ENCODE results near the gene TEAD1.

DNA sequence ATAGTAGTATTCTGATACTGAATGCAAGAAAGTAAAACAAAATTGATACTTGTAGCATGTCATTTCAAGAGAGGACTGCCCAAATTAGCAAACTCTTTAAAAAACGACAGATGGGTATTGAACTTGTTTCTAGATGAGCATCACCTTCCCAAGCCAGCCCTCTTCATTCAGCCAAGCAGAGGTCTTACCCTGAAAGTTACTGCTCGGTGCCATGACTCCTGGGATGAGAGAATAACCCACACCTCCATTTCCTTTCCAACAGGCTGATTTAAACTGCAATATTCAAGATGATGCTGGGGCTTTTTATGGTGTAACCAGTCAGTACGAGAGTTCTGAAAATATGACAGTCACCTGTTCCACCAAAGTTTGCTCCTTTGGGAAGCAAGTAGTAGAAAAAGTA lies 250.4 kb downstream of the TEAD1 start:
- TF ChIP-seq, protein P1, sequence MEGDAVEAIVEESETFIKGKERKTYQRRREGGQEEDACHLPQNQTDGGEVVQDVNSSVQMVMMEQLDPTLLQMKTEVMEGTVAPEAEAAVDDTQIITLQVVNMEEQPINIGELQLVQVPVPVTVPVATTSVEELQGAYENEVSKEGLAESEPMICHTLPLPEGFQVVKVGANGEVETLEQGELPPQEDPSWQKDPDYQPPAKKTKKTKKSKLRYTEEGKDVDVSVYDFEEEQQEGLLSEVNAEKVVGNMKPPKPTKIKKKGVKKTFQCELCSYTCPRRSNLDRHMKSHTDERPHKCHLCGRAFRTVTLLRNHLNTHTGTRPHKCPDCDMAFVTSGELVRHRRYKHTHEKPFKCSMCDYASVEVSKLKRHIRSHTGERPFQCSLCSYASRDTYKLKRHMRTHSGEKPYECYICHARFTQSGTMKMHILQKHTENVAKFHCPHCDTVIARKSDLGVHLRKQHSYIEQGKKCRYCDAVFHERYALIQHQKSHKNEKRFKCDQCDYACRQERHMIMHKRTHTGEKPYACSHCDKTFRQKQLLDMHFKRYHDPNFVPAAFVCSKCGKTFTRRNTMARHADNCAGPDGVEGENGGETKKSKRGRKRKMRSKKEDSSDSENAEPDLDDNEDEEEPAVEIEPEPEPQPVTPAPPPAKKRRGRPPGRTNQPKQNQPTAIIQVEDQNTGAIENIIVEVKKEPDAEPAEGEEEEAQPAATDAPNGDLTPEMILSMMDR (IDR thresholded peaks at IDR 0.05) = no peak
- no peak for TF ChIP-seq POLR2A (IDR thresholded peaks at IDR 0.05)
